Hepatocyte (in vitro differentiated cells): ENCODE measurements around the gene MYBPH.

Experiments
- CTCF ChIP-seq: fragments of 200-600 bp; sonication (generic); IDR thresholded peaks from 2 replicates; pipeline ENCODE4 v1.5.1; 2016; ENCODE audit warnings: antibody characterized with exemption, mild to moderate bottlenecking; ENCODE audit not compliant: poor library complexity
- EZH2 ChIP-seq: fragments of 200-600 bp; sonication (generic); IDR thresholded peaks from 2 replicates; pipeline ENCODE4 v1.6.1; 2016; ENCODE audit warnings: antibody characterized with exemption, mild to moderate bottlenecking, borderline replicate concordance
- EZH2phosphoT487 ChIP-seq: fragments of 200-600 bp; sonication (generic); IDR thresholded peaks from one replicate; pipeline ENCODE4 v1.6.1; 2018; ENCODE audit warnings: antibody characterized with exemption, mild to moderate bottlenecking, low read depth, moderate library complexity; ENCODE audit not compliant: unreplicated experiment, severe bottlenecking

GRCh38 chr1:203161703-203162102, 13.9 kb downstream of the MYBPH start:
- TF ChIP-seq CTCF (no peak), EZH2 (no peak), EZH2phosphoT487 (no peak)
